HEK293 (cell line): ENCODE measurements around the gene REN.
A peak's percentile ranks its signal among the peaks of the same experiment; 100 is the strongest.

ENCODE experiments used
- BCL11B ChIP-seq: fragments of 450-650 bp; formaldehyde crosslinking; IDR thresholded peaks from 2 replicates; pipeline ENCODE4 v1.5.1; 2016; ENCODE audit warnings: low read depth, missing biosample characterization, missing genetic modification characterization
- EGR2 ChIP-seq: fragments of 450-650 bp; formaldehyde crosslinking; IDR thresholded peaks from 2 replicates; pipeline ENCODE4 v1.5.1; 2016; ENCODE audit warnings: low read depth, missing biosample characterization, missing genetic modification characterization
- GFI1B ChIP-seq: fragments of 450-650 bp; formaldehyde crosslinking; IDR thresholded peaks from 2 replicates; pipeline ENCODE4 v1.5.1; 2016; ENCODE audit warnings: missing biosample characterization, missing genetic modification characterization
- SCRT1 ChIP-seq: fragments of 450-650 bp; formaldehyde crosslinking; IDR thresholded peaks from 2 replicates; pipeline ENCODE4 v1.5.1; 2016; ENCODE audit warnings: missing biosample characterization, missing genetic modification characterization, borderline replicate concordance
- SCRT2 ChIP-seq: fragments of 450-650 bp; formaldehyde crosslinking; IDR thresholded peaks from 2 replicates; pipeline ENCODE4 v1.5.1; 2016; ENCODE audit warnings: missing biosample characterization, missing genetic modification characterization
- ZBTB21 ChIP-seq: fragments of 450-650 bp; formaldehyde crosslinking; IDR thresholded peaks from 2 replicates; pipeline ENCODE4 v1.5.1; 2017; ENCODE audit warnings: missing biosample characterization, missing genetic modification characterization
- ZEB2 ChIP-seq: fragments of 450-650 bp; formaldehyde crosslinking; IDR thresholded peaks from 2 replicates; pipeline ENCODE4 v1.5.1; 2016; ENCODE audit warnings: missing biosample characterization, missing genetic modification characterization
- ZFHX2 ChIP-seq: fragments of 450-650 bp; formaldehyde crosslinking; conservative IDR thresholded peaks from 2 replicates; pipeline ENCODE4 v1.5.1; 2016; ENCODE audit warnings: missing biosample characterization, missing genetic modification characterization
- ZNF157 ChIP-seq: fragments of 450-650 bp; formaldehyde crosslinking; IDR thresholded peaks from 2 replicates; pipeline ENCODE4 v1.5.1; 2016; ENCODE audit warnings: missing biosample characterization, missing genetic modification characterization
- ZNF169 ChIP-seq: fragments of 450-650 bp; formaldehyde crosslinking; IDR thresholded peaks from 2 replicates; pipeline ENCODE4 v1.5.1; 2016; ENCODE audit warnings: missing biosample characterization, missing genetic modification characterization
- ZNF2 ChIP-seq: fragments of 450-650 bp; formaldehyde crosslinking; IDR thresholded peaks from 2 replicates; pipeline ENCODE4 v1.5.1; 2016; ENCODE audit warnings: missing biosample characterization, missing genetic modification characterization
- ZNF223 ChIP-seq: fragments of 450-650 bp; formaldehyde crosslinking; IDR thresholded peaks from 2 replicates; pipeline ENCODE4 v1.5.1; 2016; ENCODE audit warnings: missing biosample characterization, missing genetic modification characterization
- ZNF266 ChIP-seq: fragments of 450-650 bp; formaldehyde crosslinking; IDR thresholded peaks from 2 replicates; pipeline ENCODE4 v1.5.1; 2016; ENCODE audit warnings: missing biosample characterization, missing genetic modification characterization, low read depth
- ZNF274 ChIP-seq, 2 experiments: fragments of 200-500 bp in 1 of 2; fragments of 450-650 bp in 1 of 2; sonication (Bioruptor generic) in 1 of 2; formaldehyde crosslinking in 1 of 2; IDR thresholded peaks; 2 replicates each; pipeline versions ENCODE4 v1.5.1 to v1.6.1; 2014 to 2016; ENCODE audit warnings: borderline replicate concordance in 1 of 2, inconsistent platforms in 1 of 2, low read length in 1 of 2, missing biosample characterization in 1 of 2, missing genetic modification characterization in 1 of 2
- ZNF292 ChIP-seq: fragments of 450-650 bp; formaldehyde crosslinking; IDR thresholded peaks from 2 replicates; pipeline ENCODE4 v1.5.1; 2016; ENCODE audit warnings: low read depth, missing biosample characterization, missing genetic modification characterization, borderline replicate concordance
- ZNF423 ChIP-seq: fragments of 450-650 bp; formaldehyde crosslinking; IDR thresholded peaks from 2 replicates; pipeline ENCODE4 v1.5.1; 2016; ENCODE audit warnings: missing biosample characterization, missing genetic modification characterization
- ZNF514 ChIP-seq: fragments of 450-650 bp; formaldehyde crosslinking; IDR thresholded peaks from 2 replicates; pipeline ENCODE4 v1.5.1; 2016; ENCODE audit warnings: missing biosample characterization, missing genetic modification characterization
- ZNF529 ChIP-seq: fragments of 450-650 bp; formaldehyde crosslinking; IDR thresholded peaks from 2 replicates; pipeline ENCODE4 v1.5.1; 2017; ENCODE audit warnings: missing genetic modification characterization, missing biosample characterization; ENCODE audit not compliant: insufficient replicate concordance
- ZNF610 ChIP-seq: fragments of 450-650 bp; formaldehyde crosslinking; IDR thresholded peaks from 2 replicates; pipeline ENCODE4 v1.5.1; 2016; ENCODE audit warnings: missing biosample characterization, missing genetic modification characterization, borderline replicate concordance
- ZNF621 ChIP-seq: fragments of 450-650 bp; formaldehyde crosslinking; IDR thresholded peaks from 2 replicates; pipeline ENCODE4 v1.5.1; 2017; ENCODE audit warnings: missing biosample characterization, missing genetic modification characterization
- ZNF658 ChIP-seq: fragments of 450-650 bp; formaldehyde crosslinking; IDR thresholded peaks from 2 replicates; pipeline ENCODE4; 2016; ENCODE audit warnings: missing biosample characterization, missing genetic modification characterization
- ZNF660 ChIP-seq: fragments of 450-650 bp; IDR thresholded peaks from 2 replicates; pipeline ENCODE4 v1.5.1; 2018; ENCODE audit warnings: missing biosample characterization, mild to moderate bottlenecking, missing genetic modification characterization
- ZNF777 ChIP-seq: fragments of 450-650 bp; formaldehyde crosslinking; IDR thresholded peaks from 2 replicates; pipeline ENCODE4 v1.5.1; 2017; ENCODE audit warnings: missing biosample characterization, missing genetic modification characterization, borderline replicate concordance
- ZNF791 ChIP-seq: fragments of 450-650 bp; formaldehyde crosslinking; IDR thresholded peaks from 2 replicates; pipeline ENCODE4 v1.5.1; 2016; ENCODE audit warnings: missing biosample characterization, missing genetic modification characterization
- ZSCAN30 ChIP-seq: fragments of 450-650 bp; IDR thresholded peaks from 2 replicates; pipeline ENCODE4 v1.5.1; 2018; ENCODE audit warnings: missing biosample characterization, mild to moderate bottlenecking, missing genetic modification characterization, moderate library complexity
- TF ChIP-seq, protein P1 (sequence below): fragments of 450-650 bp; formaldehyde crosslinking; IDR thresholded peaks from 2 replicates; pipeline ENCODE4 v1.5.1; 2016; ENCODE audit warnings: missing biosample characterization, missing genetic modification characterization
- TF ChIP-seq, protein P2 (sequence below): fragments of 450-650 bp; formaldehyde crosslinking; IDR thresholded peaks from 2 replicates; pipeline ENCODE4 v1.5.0; 2017; ENCODE audit warnings: missing biosample characterization, missing genetic modification characterization, borderline replicate concordance
- TF ChIP-seq, protein P3 (sequence below): sonication (generic); formaldehyde crosslinking; IDR thresholded peaks from 2 replicates; pipeline ENCODE4 v1.8.1; 2022; ENCODE audit warnings: mild to moderate bottlenecking, moderate library complexity, missing genetic modification reagents
- TF ChIP-seq, protein P4 (sequence below): IDR thresholded peaks from 2 replicates; pipeline ENCODE4 v1.6.1; 2011; ENCODE audit warnings: mild to moderate bottlenecking, low read depth, low read length, borderline replicate concordance
- TF ChIP-seq, protein P5 (sequence below): fragments of 450-650 bp; formaldehyde crosslinking; IDR thresholded peaks from 2 replicates; pipeline ENCODE4 v1.5.1; 2016; ENCODE audit warnings: missing biosample characterization, missing genetic modification characterization
- TF ChIP-seq, protein P6 (sequence below): fragments of 450-650 bp; formaldehyde crosslinking; IDR thresholded peaks from 2 replicates; pipeline ENCODE4 v1.5.1; 2016; ENCODE audit warnings: missing biosample characterization, missing genetic modification characterization

The REN gene

DNA sequence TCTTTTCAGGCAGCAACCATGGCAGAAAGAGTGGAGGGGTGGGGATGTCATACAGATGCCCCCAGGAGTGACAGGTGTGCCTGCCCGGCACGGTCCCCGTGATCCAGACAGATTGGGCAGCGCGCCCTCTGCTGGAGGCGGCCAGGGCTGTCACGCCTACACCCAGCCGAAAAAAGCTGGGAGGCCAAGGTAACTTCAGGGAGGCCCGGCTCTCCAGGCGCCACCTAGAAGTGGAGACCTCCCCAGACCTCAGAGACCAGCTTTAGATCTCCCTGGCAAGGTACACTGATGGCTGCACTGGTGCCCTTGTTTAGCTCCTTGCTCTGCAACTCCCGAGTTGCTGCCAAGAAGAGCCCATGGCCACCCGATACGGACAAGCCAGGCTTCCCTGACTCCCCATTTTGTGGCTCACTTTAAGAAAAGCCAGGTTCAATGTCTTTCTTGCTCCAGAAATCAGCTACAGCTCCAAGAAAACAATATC lies 41.0 kb upstream of the REN start (continued):
- TF ChIP-seq, protein P1, sequence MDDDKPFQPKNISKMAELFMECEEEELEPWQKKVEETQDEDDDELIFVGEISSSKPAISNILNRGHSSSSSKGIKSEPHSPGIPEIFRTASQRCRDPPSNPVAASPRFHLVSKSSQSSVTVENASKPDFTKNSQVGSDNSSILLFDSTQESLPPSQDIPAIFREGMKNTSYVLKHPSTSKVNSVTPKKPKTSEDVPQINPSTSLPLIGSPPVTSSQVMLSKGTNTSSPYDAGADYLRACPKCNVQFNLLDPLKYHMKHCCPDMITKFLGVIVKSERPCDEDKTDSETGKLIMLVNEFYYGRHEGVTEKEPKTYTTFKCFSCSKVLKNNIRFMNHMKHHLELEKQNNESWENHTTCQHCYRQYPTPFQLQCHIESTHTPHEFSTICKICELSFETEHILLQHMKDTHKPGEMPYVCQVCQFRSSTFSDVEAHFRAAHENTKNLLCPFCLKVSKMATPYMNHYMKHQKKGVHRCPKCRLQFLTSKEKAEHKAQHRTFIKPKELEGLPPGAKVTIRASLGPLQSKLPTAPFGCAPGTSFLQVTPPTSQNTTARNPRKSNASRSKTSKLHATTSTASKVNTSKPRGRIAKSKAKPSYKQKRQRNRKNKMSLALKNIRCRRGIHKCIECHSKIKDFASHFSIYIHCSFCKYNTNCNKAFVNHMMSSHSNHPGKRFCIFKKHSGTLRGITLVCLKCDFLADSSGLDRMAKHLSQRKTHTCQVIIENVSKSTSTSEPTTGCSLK (tag by site-specific recombination), result no peak
- TF ChIP-seq ZSCAN30 (tag by site-specific recombination), result no peak; the same call in 1 of the 2 replicates
- TF ChIP-seq ZNF2, result no peak
- TF ChIP-seq ZNF223 (tag by site-specific recombination), result no peak
- TF ChIP-seq, protein P2, sequence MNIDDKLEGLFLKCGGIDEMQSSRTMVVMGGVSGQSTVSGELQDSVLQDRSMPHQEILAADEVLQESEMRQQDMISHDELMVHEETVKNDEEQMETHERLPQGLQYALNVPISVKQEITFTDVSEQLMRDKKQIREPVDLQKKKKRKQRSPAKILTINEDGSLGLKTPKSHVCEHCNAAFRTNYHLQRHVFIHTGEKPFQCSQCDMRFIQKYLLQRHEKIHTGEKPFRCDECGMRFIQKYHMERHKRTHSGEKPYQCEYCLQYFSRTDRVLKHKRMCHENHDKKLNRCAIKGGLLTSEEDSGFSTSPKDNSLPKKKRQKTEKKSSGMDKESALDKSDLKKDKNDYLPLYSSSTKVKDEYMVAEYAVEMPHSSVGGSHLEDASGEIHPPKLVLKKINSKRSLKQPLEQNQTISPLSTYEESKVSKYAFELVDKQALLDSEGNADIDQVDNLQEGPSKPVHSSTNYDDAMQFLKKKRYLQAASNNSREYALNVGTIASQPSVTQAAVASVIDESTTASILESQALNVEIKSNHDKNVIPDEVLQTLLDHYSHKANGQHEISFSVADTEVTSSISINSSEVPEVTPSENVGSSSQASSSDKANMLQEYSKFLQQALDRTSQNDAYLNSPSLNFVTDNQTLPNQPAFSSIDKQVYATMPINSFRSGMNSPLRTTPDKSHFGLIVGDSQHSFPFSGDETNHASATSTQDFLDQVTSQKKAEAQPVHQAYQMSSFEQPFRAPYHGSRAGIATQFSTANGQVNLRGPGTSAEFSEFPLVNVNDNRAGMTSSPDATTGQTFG (tag by site-specific recombination), result no peak
- no peak for TF ChIP-seq ZNF514 (tag by site-specific recombination)
- TF ChIP-seq, protein P3, sequence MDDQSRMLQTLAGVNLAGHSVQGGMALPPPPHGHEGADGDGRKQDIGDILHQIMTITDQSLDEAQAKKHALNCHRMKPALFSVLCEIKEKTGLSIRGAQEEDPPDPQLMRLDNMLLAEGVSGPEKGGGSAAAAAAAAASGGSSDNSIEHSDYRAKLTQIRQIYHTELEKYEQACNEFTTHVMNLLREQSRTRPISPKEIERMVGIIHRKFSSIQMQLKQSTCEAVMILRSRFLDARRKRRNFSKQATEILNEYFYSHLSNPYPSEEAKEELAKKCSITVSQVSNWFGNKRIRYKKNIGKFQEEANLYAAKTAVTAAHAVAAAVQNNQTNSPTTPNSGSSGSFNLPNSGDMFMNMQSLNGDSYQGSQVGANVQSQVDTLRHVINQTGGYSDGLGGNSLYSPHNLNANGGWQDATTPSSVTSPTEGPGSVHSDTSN (CRISPR knock-in tag), result no peak
- TF ChIP-seq ZNF169 (tag by site-specific recombination), result no peak
- TF ChIP-seq ZNF157 (tag by site-specific recombination), result no peak
- no peak for TF ChIP-seq ZNF423 (tag by site-specific recombination)
- TF ChIP-seq ZNF777 (tag by site-specific recombination), result no peak
- TF ChIP-seq, protein P4, sequence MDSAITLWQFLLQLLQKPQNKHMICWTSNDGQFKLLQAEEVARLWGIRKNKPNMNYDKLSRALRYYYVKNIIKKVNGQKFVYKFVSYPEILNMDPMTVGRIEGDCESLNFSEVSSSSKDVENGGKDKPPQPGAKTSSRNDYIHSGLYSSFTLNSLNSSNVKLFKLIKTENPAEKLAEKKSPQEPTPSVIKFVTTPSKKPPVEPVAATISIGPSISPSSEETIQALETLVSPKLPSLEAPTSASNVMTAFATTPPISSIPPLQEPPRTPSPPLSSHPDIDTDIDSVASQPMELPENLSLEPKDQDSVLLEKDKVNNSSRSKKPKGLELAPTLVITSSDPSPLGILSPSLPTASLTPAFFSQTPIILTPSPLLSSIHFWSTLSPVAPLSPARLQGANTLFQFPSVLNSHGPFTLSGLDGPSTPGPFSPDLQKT, result no peak
- TF ChIP-seq ZNF791 (tag by site-specific recombination), result no peak
- no peak for TF ChIP-seq BCL11B (tag by site-specific recombination)
- no peak for TF ChIP-seq ZBTB21 (tag by site-specific recombination)
- TF ChIP-seq ZNF660 (tag by site-specific recombination), result 0 out of 2 replicates have a peak, but pooled peaks have one; percentile 42
- TF ChIP-seq ZNF266, result no peak
- TF ChIP-seq, protein P5, sequence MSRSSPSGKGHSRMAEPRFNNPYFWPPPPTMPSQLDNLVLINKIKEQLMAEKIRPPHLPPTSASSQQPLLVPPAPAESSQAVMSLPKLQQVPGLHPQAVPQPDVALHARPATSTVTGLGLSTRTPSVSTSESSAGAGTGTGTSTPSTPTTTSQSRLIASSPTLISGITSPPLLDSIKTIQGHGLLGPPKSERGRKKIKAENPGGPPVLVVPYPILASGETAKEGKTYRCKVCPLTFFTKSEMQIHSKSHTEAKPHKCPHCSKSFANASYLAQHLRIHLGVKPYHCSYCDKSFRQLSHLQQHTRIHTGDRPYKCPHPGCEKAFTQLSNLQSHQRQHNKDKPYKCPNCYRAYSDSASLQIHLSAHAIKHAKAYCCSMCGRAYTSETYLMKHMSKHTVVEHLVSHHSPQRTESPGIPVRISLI (tag by site-specific recombination), result no peak
- TF ChIP-seq ZEB2 (tag by site-specific recombination), result peak; percentile 50; the same call in 1 of the 2 replicates
- TF ChIP-seq ZNF621, result no peak
- TF ChIP-seq EGR2 (tag by site-specific recombination), result peak; percentile 54
- no peak for TF ChIP-seq ZNF292
- peak; percentile 67 for TF ChIP-seq SCRT1
- TF ChIP-seq ZNF658, result no peak
- TF ChIP-seq, protein P6, sequence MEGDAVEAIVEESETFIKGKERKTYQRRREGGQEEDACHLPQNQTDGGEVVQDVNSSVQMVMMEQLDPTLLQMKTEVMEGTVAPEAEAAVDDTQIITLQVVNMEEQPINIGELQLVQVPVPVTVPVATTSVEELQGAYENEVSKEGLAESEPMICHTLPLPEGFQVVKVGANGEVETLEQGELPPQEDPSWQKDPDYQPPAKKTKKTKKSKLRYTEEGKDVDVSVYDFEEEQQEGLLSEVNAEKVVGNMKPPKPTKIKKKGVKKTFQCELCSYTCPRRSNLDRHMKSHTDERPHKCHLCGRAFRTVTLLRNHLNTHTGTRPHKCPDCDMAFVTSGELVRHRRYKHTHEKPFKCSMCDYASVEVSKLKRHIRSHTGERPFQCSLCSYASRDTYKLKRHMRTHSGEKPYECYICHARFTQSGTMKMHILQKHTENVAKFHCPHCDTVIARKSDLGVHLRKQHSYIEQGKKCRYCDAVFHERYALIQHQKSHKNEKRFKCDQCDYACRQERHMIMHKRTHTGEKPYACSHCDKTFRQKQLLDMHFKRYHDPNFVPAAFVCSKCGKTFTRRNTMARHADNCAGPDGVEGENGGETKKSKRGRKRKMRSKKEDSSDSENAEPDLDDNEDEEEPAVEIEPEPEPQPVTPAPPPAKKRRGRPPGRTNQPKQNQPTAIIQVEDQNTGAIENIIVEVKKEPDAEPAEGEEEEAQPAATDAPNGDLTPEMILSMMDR (tag by site-specific recombination), result peak; percentile 85
- no peak for TF ChIP-seq GFI1B
- TF ChIP-seq ZNF274 (IDR thresholded peaks at IDR 0.05; ENCODE audit: low read length), result no peak
- no peak for TF ChIP-seq ZNF274 (tag by site-specific recombination; IDR thresholded peaks at IDR 0.05; ENCODE audit: borderline replicate concordance)
- peak; percentile 80 for TF ChIP-seq ZFHX2
- no peak for TF ChIP-seq ZNF610 (tag by site-specific recombination)
- TF ChIP-seq SCRT2, result 0 out of 2 replicates have a peak, but pooled peaks have one; percentile 55
- no peak for TF ChIP-seq ZNF529
